Neural progenitor cell (in vitro differentiated cells): ENCODE results near the gene DNAJC15. TPM values are rescaled to one million over a fixed set of nuclear protein-coding genes. Genes with fewer than 3 reads are reported as not detected.
"Not testable (repeated sequence)": the region's sequence is repeated elsewhere in the genome, so short reads cannot be mapped to it uniquely, and the experiment has no call there.

Experiments used
- DNase-seq: peaks from one replicate; pipeline ENCODE4 v3.0.0-alpha.2; 2016; ENCODE audit warnings: low spot score
- H2AFZ ChIP-seq: fragments of 200-600 bp; sonication (generic); replicated peaks from 2 replicates; pipeline ENCODE4 v1.6.1; 2016; ENCODE audit warnings: antibody characterized with exemption
- H3F3A ChIP-seq: fragments of 200-600 bp; sonication (generic); 2 replicates; pipeline ENCODE4 v1.6.1; 2016; ENCODE audit warnings: antibody characterized with exemption, low read depth
- H3K27ac ChIP-seq: fragments of 200-600 bp; sonication (generic); 2 replicates; pipeline ENCODE4 v1.5.1; 2016; ENCODE audit warnings: mild to moderate bottlenecking
- H3K27me3 ChIP-seq: fragments of 200-600 bp; sonication (generic); 2 replicates; pipeline ENCODE4 v1.6.1; 2016; ENCODE audit warnings: mild to moderate bottlenecking, moderate library complexity
- H3K36me3 ChIP-seq: fragments of 200-600 bp; sonication (generic); 2 replicates; pipeline ENCODE4 v1.5.1; 2016
- H3K4me1 ChIP-seq: fragments of 200-600 bp; sonication (generic); 2 replicates; pipeline ENCODE4 v1.6.1; 2016; ENCODE audit warnings: mixed run types
- H3K4me2 ChIP-seq: fragments of 200-600 bp; sonication (generic); 2 replicates; pipeline ENCODE4 v1.6.1; 2016
- H3K4me3 ChIP-seq: fragments of 200-600 bp; sonication (generic); 2 replicates; pipeline ENCODE4 v1.5.1; 2016
- H3K79me2 ChIP-seq: fragments of 200-600 bp; sonication (generic); 2 replicates; pipeline ENCODE4 v1.6.1; 2016; ENCODE audit warnings: low read depth
- H3K9ac ChIP-seq: fragments of 200-600 bp; sonication (generic); 2 replicates; pipeline ENCODE4 v1.6.1; 2016
- H3K9me3 ChIP-seq: fragments of 200-600 bp; sonication (generic); 2 replicates; pipeline ENCODE4 v1.5.1; 2016; ENCODE audit warnings: low read depth
- H4K20me1 ChIP-seq: fragments of 200-600 bp; sonication (generic); 2 replicates; pipeline ENCODE4 v1.6.1; 2016; ENCODE audit warnings: low read depth
- H3K27ac Mint-ChIP-seq: 3 replicates; pipeline ENCODE4 v1.8.0; 2021; ENCODE audit warnings: mixed read lengths
- H3K27me3 Mint-ChIP-seq: 2 replicates; pipeline ENCODE4 v1.8.0; 2022; ENCODE audit warnings: low read depth, mild to moderate bottlenecking, inconsistent platforms, moderate library complexity, mixed read lengths; ENCODE audit not compliant: insufficient read depth
- H3K36me3 Mint-ChIP-seq: 3 replicates; pipeline ENCODE4 v1.8.0; 2021; ENCODE audit warnings: mixed read lengths
- H3K4me1 Mint-ChIP-seq: 3 replicates; pipeline ENCODE4 v1.8.0; 2021; ENCODE audit warnings: mixed read lengths
- H3K4me3 Mint-ChIP-seq: 3 replicates; pipeline ENCODE4 v1.8.0; 2021; ENCODE audit warnings: mild to moderate bottlenecking, moderate library complexity, mixed read lengths
- H3K9me3 Mint-ChIP-seq: 3 replicates; pipeline ENCODE4 v1.8.0; 2020; ENCODE audit warnings: mixed read lengths
- EZH2 ChIP-seq: fragments of 200-600 bp; sonication (generic); IDR thresholded peaks from 2 replicates; pipeline ENCODE4 v1.6.1; 2017; ENCODE audit warnings: antibody characterized with exemption, mild to moderate bottlenecking, moderate library complexity
- EZH2phosphoT487 ChIP-seq: fragments of 200-600 bp; sonication (generic); IDR thresholded peaks from 2 replicates; pipeline ENCODE4 v1.6.1; 2017; ENCODE audit warnings: antibody characterized with exemption
- total RNA-seq: library from RNA; depleted of rRNA; stranded (reverse); fragments of >200 nt; gene quantifications from 2 replicates; pipeline ENCODE4 v1.2.3, GENCODE V29; 2015; ENCODE audit warnings: low replicate concordance
- TF ChIP-seq, protein P1 (sequence below): fragments of 200-600 bp; sonication (generic); IDR thresholded peaks from 2 replicates; pipeline ENCODE4 v1.5.1; 2017; ENCODE audit warnings: antibody characterized with exemption, mild to moderate bottlenecking

Gene DNAJC15
- total RNA-seq, 1 donor from 2014 or later = 3.2 TPM

DNA sequence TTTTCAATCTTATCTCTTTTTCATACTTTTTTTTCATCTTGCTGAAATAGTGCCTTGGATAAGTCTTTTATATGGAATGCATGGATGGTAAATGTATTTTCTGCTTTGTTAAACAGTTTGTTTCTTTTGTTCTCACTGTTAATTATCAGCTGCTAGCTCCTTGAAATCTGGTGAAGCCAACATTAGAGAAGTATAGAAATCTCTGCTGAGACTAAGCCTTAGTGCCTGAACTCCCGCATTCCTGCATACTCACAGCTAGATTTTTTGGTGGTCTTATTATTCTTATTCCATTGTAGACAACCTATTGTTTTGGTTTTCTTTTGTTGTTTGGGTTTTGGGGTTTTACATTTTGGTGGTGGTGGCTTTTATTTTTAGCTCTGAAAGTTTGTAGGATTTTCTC is 48.4 kb downstream of the DNAJC15 start:
- Histone ChIP-seq H3K4me2 (peak overlapping the region; percentile 62), H3K27me3 (no peaks in the 10 kb centered on the region), H3K4me3 (peak overlapping the region; percentile 11), H3K9me3 (no peaks in the 10 kb centered on the region), H3K79me2 (peaks cover 6% of the 10 kb centered on the region), H2AFZ (no peak overlapping the region), H3K9ac (no peak overlapping the region), H3K36me3 (peaks cover 5% of the 10 kb centered on the region), H3K4me1 (peaks cover 67% of the 10 kb centered on the region), H3F3A (peaks cover 31% of the 10 kb centered on the region), H3K27ac (peak overlapping the region; percentile 90), H4K20me1 (no peaks in the 10 kb centered on the region)
- TF ChIP-seq EZH2phosphoT487 (no peak), EZH2 (no peak)
- TF ChIP-seq, protein P1, sequence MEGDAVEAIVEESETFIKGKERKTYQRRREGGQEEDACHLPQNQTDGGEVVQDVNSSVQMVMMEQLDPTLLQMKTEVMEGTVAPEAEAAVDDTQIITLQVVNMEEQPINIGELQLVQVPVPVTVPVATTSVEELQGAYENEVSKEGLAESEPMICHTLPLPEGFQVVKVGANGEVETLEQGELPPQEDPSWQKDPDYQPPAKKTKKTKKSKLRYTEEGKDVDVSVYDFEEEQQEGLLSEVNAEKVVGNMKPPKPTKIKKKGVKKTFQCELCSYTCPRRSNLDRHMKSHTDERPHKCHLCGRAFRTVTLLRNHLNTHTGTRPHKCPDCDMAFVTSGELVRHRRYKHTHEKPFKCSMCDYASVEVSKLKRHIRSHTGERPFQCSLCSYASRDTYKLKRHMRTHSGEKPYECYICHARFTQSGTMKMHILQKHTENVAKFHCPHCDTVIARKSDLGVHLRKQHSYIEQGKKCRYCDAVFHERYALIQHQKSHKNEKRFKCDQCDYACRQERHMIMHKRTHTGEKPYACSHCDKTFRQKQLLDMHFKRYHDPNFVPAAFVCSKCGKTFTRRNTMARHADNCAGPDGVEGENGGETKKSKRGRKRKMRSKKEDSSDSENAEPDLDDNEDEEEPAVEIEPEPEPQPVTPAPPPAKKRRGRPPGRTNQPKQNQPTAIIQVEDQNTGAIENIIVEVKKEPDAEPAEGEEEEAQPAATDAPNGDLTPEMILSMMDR = no peak
- no peak overlapping the region for H3K4me3 Mint-ChIP-seq
- peak; percentile 66 for DNase-seq
- H3K27ac Mint-ChIP-seq = no peak overlapping the region
- H3K36me3 Mint-ChIP-seq = peaks cover 5% of the 10 kb centered on the region
- peaks cover 5% of the 10 kb centered on the region for H3K9me3 Mint-ChIP-seq
- H3K4me1 Mint-ChIP-seq = peaks cover 12% of the 10 kb centered on the region
- H3K27me3 Mint-ChIP-seq = peaks cover 2% of the 10 kb centered on the region

DNA sequence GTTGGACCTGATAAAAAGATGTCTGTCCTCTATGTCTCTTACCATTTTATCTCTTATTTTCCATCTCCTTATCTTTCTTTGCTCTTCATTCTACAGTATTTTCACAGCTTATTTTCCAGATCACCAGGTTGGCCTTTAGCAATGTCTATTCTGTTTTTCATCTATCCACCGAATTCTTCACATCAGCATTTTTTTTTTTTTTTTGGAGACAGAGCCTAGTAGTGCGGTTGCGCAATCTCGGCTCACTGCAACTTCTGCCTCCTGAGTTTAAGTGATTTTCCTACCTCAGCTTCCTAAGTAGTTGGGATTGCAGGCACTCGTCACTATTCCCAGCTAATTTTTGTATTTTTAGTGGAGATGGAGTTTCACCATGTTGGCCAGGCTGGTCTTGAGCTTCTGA is 49.0 kb downstream of the DNAJC15 start:
- no peaks in the 10 kb centered on the region for H3K9me3 ChIP-seq

DNA sequence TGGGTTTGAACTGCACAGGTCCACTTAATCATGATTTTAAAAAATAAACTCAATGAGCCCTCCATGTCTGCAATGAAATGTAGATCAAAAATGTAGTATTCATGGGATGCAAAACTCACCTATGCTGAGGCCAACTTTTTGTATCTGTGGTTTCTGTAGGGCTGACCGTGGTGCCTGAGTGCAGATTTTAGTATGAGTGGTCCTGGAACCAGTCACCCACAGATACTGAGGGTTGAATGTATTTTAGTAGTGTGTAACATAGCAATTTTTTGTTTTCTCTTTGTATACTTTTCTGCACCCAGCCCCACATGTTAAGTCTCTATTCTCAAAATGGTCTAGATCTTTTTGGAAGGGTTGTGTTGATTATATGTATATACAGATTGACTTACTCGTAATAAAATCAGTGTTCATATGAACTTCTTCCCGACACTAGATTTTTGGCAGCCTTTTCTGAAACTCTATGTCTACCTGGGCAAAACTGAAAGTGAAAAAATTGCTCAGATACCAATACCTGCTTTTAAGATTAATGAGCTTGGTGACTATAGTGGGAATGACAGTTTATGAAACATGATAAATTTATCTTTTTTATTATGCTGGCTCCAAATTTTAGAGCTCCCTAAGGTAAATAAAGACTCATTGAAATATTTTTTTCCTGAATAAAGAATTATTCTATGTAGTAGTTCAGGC is 51.6 kb downstream of the DNAJC15 start:
- no peak for DNase-seq
- H3K4me3 Mint-ChIP-seq = no peak overlapping the region
- no peak overlapping the region for H3K4me3 ChIP-seq
- no peak overlapping the region for H3K27ac Mint-ChIP-seq
- no peak overlapping the region for H2AFZ ChIP-seq
- peaks cover 31% of the 10 kb centered on the region for H3K4me1 Mint-ChIP-seq
- TF ChIP-seq EZH2 (no peak), EZH2phosphoT487 (no peak)
- TF ChIP-seq, protein P1 = no peak
- no peaks in the 10 kb centered on the region for H3K27me3 ChIP-seq
- no peaks in the 10 kb centered on the region for H3K36me3 ChIP-seq
- H3K4me1 ChIP-seq = peaks cover 73% of the 10 kb centered on the region
- H3K36me3 Mint-ChIP-seq = peaks cover 5% of the 10 kb centered on the region
- H3K9ac ChIP-seq = no peak overlapping the region
- H3F3A ChIP-seq = peaks cover 49% of the 10 kb centered on the region
- H4K20me1 ChIP-seq = no peaks in the 10 kb centered on the region
- no peak overlapping the region for H3K4me2 ChIP-seq
- peaks cover 6% of the 10 kb centered on the region for H3K79me2 ChIP-seq
- H3K27me3 Mint-ChIP-seq = peaks cover 2% of the 10 kb centered on the region
- no peak overlapping the region for H3K27ac ChIP-seq
- no peaks in the 10 kb centered on the region for H3K9me3 ChIP-seq
- peaks cover 5% of the 10 kb centered on the region for H3K9me3 Mint-ChIP-seq

More for the DNA sequence above, 49.0 kb downstream of the DNAJC15 start:
- Mint-ChIP-seq H3K27ac (no peak overlapping the region), H3K4me1 (peaks cover 17% of the 10 kb centered on the region), H3K27me3 (peaks cover 2% of the 10 kb centered on the region), H3K4me3 (no peak overlapping the region), H3K36me3 (peaks cover 5% of the 10 kb centered on the region), H3K9me3 (peaks cover 5% of the 10 kb centered on the region)
- Histone ChIP-seq H3K27ac (peak overlapping the region; percentile 90), H3K9ac (no peak overlapping the region), H3K79me2 (peaks cover 6% of the 10 kb centered on the region), H3K4me2 (peak overlapping the region; percentile 62), H3F3A (peaks cover 37% of the 10 kb centered on the region), H3K4me3 (peak overlapping the region; percentile 11), H2AFZ (no peak overlapping the region), H3K36me3 (peaks cover 5% of the 10 kb centered on the region), H3K27me3 (no peaks in the 10 kb centered on the region), H3K4me1 (peaks cover 73% of the 10 kb centered on the region), H4K20me1 (no peaks in the 10 kb centered on the region)
- DNase-seq = no peak
- TF ChIP-seq, protein P1 = no peak
- TF ChIP-seq EZH2 (no peak), EZH2phosphoT487 (no peak)

DNA sequence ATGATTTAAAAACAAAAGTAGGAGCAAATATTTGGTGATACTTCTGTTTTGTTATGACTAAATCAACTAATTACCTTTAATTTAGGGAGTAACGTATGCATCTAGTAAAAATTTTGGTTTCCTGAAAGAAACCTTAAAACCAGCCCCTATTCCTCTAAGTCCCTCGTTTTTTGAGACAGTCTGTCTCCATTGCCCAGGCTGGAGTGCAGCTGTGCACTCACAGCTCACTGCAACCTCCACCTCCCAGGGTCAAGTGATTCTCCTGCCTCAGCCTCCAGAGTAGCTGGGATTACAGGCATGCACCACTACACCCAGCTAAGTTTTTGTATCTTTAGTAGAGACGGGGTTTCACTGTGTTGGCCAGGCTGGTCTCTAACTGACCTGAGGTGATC is 52.1 kb downstream of the DNAJC15 start:
- H3K9me3 Mint-ChIP-seq, H3K27ac Mint-ChIP-seq, H3K4me3 Mint-ChIP-seq, H3K4me2 ChIP-seq, H4K20me1 ChIP-seq, H3K9me3 ChIP-seq, H3K79me2 ChIP-seq, H3K4me3 ChIP-seq, H3K27me3 Mint-ChIP-seq, H3K36me3 Mint-ChIP-seq, H3K27ac ChIP-seq, H3K9ac ChIP-seq, H3K27me3 ChIP-seq, H2AFZ ChIP-seq, DNase-seq, H3K36me3 ChIP-seq: not testable (repeated sequence)
- H3K4me1 Mint-ChIP-seq = peaks cover 31% of the 10 kb centered on the region
- H3F3A ChIP-seq = peaks cover 49% of the 10 kb centered on the region
- H3K4me1 ChIP-seq = peaks cover 68% of the 10 kb centered on the region
